Subcutaneous abdominal adipose tissue (tissue), 5 donors: ENCODE measurements around the gene ACSM2B.
"Not testable (repeated sequence)": the region's sequence is repeated elsewhere in the genome, so short reads cannot be mapped to it uniquely, and the experiment has no call there.

Experiments
- H3K27ac ChIP-seq: one replicate; pipeline ENCODE4 v1.7.0; 2013; ENCODE audit warnings: low read depth, mild to moderate bottlenecking, inconsistent platforms, low read length, moderate library complexity
- H3K27me3 ChIP-seq, 5 donors: one replicate each; pipeline ENCODE4 v1.7.0; 2013; ENCODE audit warnings: low read length in 5 of 5, inconsistent platforms in 1 of 5; ENCODE audit not compliant: control insufficient read depth in 5 of 5, insufficient read depth in 4 of 5
- H3K36me3 ChIP-seq, 5 donors: one replicate each; pipeline ENCODE4 v1.7.0; 2013; ENCODE audit warnings: low read length in 5 of 5; ENCODE audit not compliant: control insufficient read depth in 5 of 5, insufficient read depth in 5 of 5
- H3K4me1 ChIP-seq, 5 donors: one replicate each; pipeline ENCODE4 v1.7.0; 2013; ENCODE audit warnings: low read length in 5 of 5, mild to moderate bottlenecking in 3 of 5, moderate library complexity in 1 of 5; ENCODE audit not compliant: control insufficient read depth in 5 of 5, insufficient read depth in 5 of 5
- H3K4me3 ChIP-seq, 5 donors: one replicate each; pipeline ENCODE4 v1.7.0; 2013; ENCODE audit warnings: low read length in 5 of 5, low read depth in 1 of 5
- H3K9ac ChIP-seq, 5 donors: one replicate each; pipeline ENCODE4 v1.7.0; 2013; ENCODE audit warnings: low read length in 5 of 5, mild to moderate bottlenecking in 4 of 5, moderate library complexity in 3 of 5
- H3K9me3 ChIP-seq, 5 donors: one replicate each; pipeline ENCODE4 v1.7.0; 2013; ENCODE audit warnings: low read length in 5 of 5; ENCODE audit not compliant: control insufficient read depth in 5 of 5
- donor health status: healthy.
- donor health status: healthy.
- donor health status: healthy.
- donor health status: healthy.
- donor health status: healthy.

Gene ACSM2B

DNA sequence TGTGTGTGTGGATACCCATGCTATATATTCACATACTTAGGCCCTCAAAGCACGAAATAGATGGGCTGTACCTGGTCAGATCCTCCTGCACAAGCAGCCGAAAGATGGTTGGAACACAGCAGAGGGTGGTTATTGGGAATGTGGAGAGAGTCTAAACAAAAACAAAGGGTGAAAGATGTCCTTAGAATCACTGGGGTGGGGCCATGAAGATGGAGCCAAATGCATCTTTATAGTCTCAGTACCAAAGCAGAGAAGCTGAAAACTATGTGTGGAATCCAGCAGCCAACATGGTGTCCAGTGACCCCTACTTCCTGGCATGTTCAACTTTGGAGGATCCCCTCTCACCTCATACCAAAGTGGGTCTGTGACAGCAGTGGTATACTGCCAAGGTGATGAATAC, 19.5 kb upstream of the ACSM2B start:
- not testable (repeated sequence) for H3K9ac ChIP-seq, H3K27ac ChIP-seq, H3K4me1 ChIP-seq, H3K4me3 ChIP-seq, H3K27me3 ChIP-seq, H3K9me3 ChIP-seq, H3K36me3 ChIP-seq

DNA sequence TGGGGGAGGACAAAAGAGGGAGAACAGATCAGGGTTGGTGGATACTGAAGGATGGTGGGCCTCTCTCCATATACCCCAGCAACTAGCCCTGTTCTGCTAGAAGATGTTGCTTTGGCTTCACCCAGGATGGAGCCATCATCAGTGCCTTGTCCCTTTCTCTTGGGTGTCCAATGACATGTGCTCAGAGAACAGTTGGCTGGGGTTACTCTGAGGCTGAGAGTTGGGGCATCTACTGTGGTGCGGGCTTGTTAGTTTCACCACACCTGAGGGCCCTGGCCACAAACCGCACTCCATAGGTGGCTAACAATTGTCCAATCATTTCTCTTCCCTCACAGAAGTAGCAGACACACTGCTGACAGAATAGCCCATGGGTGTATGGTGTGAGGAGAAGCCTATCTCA, 18.9 kb upstream of the ACSM2B start:
- H3K27ac ChIP-seq, H3K9ac ChIP-seq, H3K36me3 ChIP-seq, H3K4me1 ChIP-seq, H3K27me3 ChIP-seq, H3K9me3 ChIP-seq, H3K4me3 ChIP-seq: not testable (repeated sequence)

DNA sequence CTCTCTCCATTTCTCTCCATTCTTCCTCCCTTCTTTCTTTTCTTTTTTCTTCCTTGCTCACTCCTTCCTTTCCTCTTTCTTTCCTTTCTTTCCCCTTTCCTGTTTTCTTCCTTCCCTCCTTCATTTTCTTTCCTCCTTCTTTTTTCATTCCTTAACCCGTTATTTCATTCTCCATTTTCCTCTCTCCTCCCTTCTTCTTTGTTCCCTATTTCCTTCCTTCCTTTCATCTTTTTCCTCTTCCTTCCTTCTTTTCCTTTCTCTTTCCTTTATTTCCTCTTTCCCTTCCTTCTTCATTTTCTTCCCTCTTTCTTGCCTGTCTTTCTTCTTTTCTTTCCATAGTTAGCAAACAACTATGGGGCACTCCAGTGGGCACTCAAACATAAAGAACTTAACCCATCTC, 16.6 kb upstream of the ACSM2B start:
- H3K4me1 ChIP-seq = peaks cover 0 to 15% (median 4%) of the 10 kb centered on the region in 5 donors
- not testable (repeated sequence) for H3K4me3 ChIP-seq, H3K27me3 ChIP-seq, H3K27ac ChIP-seq, H3K9me3 ChIP-seq, H3K36me3 ChIP-seq, H3K9ac ChIP-seq

DNA sequence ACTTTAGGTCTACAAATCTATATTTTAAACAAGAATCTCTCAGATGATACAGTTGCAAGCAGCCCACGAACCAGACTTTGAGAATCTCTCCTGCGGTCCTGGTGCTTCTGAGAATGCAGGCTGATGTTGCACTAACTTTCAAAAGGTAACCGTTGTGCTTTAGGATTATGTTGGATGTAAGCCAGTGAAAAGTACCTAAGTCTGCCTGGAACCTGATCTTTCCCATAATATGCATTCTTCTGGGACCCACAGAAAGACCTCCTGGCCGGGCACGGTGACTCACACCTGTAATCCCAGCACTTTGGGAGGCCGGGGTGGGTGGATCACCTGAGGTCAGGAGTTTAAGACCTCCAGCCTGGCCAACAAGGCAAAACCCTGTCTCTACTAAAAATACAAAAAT, 13.3 kb upstream of the ACSM2B start:
- not testable (repeated sequence) for H3K27ac ChIP-seq, H3K36me3 ChIP-seq, H3K9me3 ChIP-seq, H3K27me3 ChIP-seq, H3K4me3 ChIP-seq, H3K9ac ChIP-seq
- peaks cover 0 to 14% (median 5%) of the 10 kb centered on the region in 5 donors for H3K4me1 ChIP-seq

DNA sequence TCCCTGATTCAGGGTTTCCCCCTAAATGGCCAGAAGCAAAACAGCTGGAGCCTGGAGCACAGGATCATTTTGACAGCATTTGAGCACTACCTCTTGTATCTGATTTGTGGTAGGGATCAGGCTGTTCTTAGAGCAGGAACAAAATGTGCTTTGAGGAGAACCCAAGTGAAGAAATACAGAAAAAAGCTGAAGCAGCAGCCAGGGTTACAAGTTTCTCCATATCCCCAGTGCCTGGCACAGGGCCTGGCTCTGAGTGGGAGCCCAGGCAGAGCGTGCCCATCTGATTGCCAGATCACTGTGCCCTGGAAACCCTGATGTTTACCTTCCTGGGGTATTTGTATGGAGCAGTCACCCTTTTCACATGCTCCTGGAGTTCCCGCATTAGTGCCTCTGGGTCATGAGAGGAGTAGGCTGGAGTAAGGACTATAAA, 11.5 kb upstream of the ACSM2B start:
- peaks cover 0 to 14% (median 5%) of the 10 kb centered on the region in 5 donors for H3K4me1 ChIP-seq
- H3K9ac ChIP-seq, H3K4me3 ChIP-seq, H3K36me3 ChIP-seq, H3K27me3 ChIP-seq, H3K9me3 ChIP-seq, H3K27ac ChIP-seq: not testable (repeated sequence)

DNA sequence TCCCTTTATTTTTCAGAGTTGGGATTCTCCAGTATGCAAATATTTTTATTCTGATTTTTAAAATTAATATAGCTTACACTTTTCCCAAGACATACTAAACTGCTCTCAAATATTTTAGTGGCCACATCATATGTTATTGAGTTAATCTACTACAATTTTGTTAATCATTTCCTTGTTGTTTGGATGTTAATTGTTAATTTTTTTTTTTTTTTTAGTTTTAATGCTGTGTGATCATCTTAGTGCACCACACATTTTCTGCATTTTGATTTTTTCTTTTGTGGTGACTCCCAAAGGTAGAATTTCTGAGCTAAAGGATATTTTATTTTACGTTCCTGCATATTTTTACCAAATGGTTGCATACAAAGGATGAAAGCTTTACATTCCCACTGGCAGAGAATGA, 10.5 kb upstream of the ACSM2B start:
- not testable (repeated sequence) for H3K4me3 ChIP-seq, H3K9me3 ChIP-seq, H3K9ac ChIP-seq, H3K27me3 ChIP-seq, H3K36me3 ChIP-seq, H3K27ac ChIP-seq
- H3K4me1 ChIP-seq = peaks cover 0 to 14% (median 5%) of the 10 kb centered on the region in 5 donors

DNA sequence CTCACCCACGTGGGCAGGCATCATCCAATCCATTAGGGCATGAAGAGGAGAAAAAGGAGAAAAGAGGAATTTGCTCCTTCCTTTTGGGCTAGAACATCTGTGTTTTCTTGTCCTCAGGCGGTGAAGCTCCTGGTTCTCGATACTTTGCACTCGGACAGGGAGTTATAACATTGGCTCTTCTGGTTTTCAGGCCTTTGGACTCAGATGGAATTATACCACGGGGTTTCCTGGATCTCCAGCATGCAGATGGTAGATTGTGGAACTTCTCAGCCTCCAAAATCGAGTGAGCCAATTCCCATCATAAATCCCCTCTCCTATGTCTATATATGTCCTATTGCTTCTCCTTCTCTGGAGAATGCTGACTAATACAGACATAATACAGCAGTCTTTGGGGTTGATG, 9.9 kb upstream of the ACSM2B start:
- not testable (repeated sequence) for H3K36me3 ChIP-seq, H3K27me3 ChIP-seq, H3K4me3 ChIP-seq, H3K27ac ChIP-seq, H3K9me3 ChIP-seq, H3K9ac ChIP-seq
- peaks cover 0 to 14% (median 5%) of the 10 kb centered on the region in 5 donors for H3K4me1 ChIP-seq

DNA sequence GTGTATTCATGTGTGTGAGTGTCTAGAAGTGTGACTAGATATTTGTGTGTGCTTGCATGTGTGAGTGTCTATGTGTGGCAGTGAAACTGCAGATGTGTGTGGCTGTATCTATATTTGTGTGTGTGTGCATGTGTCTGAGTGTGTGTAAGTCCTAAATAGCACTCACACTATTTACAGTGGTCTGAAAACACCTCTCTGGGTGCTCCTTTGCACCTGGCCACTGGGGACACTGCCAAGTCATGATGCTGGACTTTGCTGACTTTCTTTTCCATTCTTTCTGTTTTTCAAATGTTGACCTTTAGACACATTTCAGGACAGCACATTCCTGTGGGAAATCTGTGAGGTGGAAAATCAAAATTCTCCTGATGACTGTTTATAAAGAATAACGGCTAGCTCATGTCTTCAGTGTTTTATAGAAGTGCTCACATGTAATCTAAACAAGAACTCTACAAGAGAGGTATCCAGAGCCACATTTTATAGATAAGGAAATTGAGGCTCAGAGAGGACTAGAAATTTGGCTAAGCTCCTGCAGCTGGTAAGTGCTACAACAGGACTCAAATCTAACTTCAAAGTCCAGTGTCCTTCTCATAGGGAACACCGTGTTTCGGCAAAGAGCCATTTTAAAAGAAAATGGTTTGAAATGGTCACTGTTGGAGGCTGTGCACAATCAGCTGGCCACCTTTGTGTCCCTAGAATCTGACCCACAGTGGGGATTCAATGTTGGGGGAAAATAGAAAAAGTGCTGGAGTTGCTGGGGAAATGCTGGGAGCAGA, 4.5 kb upstream of the ACSM2B start:
- H3K4me3 ChIP-seq, H3K27ac ChIP-seq, H3K9ac ChIP-seq, H3K4me1 ChIP-seq, H3K27me3 ChIP-seq, H3K36me3 ChIP-seq, H3K9me3 ChIP-seq: not testable (repeated sequence)

DNA sequence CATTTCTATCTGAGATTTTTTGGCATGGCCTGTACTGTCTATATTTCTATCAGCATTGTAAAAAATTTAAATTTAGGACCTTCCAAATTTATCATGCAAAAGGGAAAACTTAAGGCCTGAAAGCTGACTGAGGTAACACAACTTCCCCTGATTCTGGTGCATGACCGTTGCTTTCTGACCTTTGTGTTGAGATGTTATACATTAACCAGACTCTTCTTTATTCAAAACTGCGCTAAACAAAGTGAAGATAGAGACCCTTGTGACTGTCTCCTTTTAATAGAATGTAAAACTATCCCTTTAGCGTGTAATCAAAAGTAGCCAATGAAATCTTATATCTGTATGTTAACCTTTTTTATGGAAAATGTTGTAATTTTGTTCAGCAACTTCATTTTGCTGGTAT, 1.9 kb upstream of the ACSM2B start:
- H3K4me1 ChIP-seq, H3K9ac ChIP-seq, H3K4me3 ChIP-seq, H3K36me3 ChIP-seq, H3K27ac ChIP-seq, H3K9me3 ChIP-seq, H3K27me3 ChIP-seq: not testable (repeated sequence)

DNA sequence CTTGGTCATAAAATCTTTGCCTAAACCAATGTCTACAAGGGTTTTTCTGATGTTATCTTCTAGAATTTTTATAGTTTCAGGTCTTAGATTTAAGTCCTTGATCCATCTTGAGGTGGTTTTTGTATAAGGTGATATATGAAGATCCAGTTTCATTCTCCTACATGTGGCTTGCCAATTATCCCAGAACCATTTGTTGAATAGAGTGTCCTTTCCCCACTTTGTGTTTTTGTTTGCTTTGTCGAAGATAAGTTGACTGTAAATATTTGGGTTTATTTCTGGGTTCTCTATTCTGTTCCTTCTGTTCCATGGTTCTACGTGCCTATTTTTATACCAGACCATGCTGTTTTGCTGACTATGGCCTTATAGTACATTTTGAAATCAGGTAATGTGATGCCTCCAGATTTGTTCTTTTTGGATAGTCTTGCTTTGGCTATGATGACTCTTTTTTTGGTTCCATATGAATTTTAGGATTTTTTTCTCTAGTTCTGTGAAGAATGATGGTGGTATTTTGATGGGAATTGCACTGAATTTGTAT, 7.0 kb downstream of the ACSM2B start:
- not testable (repeated sequence) for H3K4me3 ChIP-seq, H3K9me3 ChIP-seq, H3K9ac ChIP-seq, H3K36me3 ChIP-seq, H3K27ac ChIP-seq, H3K27me3 ChIP-seq, H3K4me1 ChIP-seq
